Esophagus muscularis mucosa (tissue), 4 donors: ENCODE measurements around the gene ARRDC5. TPM values are rescaled to one million over a fixed set of nuclear protein-coding genes. Genes with fewer than 3 reads are reported as not detected.

ENCODE experiments used
- DNase-seq: peaks from one replicate; pipeline ENCODE4 v3.0.0-alpha.2; 2017; ENCODE audit errors: extremely low spot score
- H3K27ac ChIP-seq, 4 donors: fragments of 200-600 bp; sonication (generic); replicated peaks in 1 of 4; 1 replicate in 3 of 4; 2 replicates in 1 of 4; pipeline ENCODE4 v1.5.1; 2016 to 2019; ENCODE audit warnings: mild to moderate bottlenecking in 1 of 4
- H3K27me3 ChIP-seq, 4 donors: fragments of 200-600 bp; sonication (generic); one replicate each; pipeline versions ENCODE4 v1.5.1 to v1.6.0; 2016 to 2019
- H3K36me3 ChIP-seq, 4 donors: fragments of 200-600 bp; sonication (generic); one replicate each; pipeline ENCODE4 v1.5.1; 2016 to 2019
- H3K4me1 ChIP-seq, 4 donors: fragments of 200-600 bp; sonication (generic); one replicate each; pipeline ENCODE4 v1.5.1; 2016 to 2019
- H3K4me3 ChIP-seq, 4 donors: fragments of 200-600 bp; sonication (generic); 1 replicate in 2 of 4; 2 replicates in 2 of 4; pipeline ENCODE4 v1.5.1; 2016 to 2019; ENCODE audit warnings: mild to moderate bottlenecking in 4 of 4, moderate library complexity in 1 of 4
- H3K9me3 ChIP-seq, 4 donors: fragments of 200-600 bp; sonication (generic); 1 replicate in 3 of 4; 2 replicates in 1 of 4; pipeline ENCODE4 v1.5.1; 2016 to 2019
- CTCF ChIP-seq, 3 experiments: fragments of 200-600 bp in 2 of 3; fragments of 450-650 bp in 1 of 3; sonication (generic) in 2 of 3; IDR thresholded peaks; one replicate each; pipeline ENCODE4 v1.5.1; 2017 to 2019; ENCODE audit warnings: antibody characterized with exemption in 3 of 3, mild to moderate bottlenecking in 2 of 3, moderate library complexity in 1 of 3
- EP300 ChIP-seq: sonication (generic); formaldehyde crosslinking; IDR thresholded peaks from one replicate; pipeline ENCODE4 v1.6.1; 2017; ENCODE audit warnings: antibody characterized with exemption
- POLR2A ChIP-seq: fragments of 450-650 bp; IDR thresholded peaks from one replicate; pipeline ENCODE4 v1.6.1; 2017; ENCODE audit warnings: antibody characterized with exemption, moderate library complexity, mild to moderate bottlenecking, low read depth
- POLR2AphosphoS5 ChIP-seq, 2 donors: sonication (generic); formaldehyde crosslinking; IDR thresholded peaks; one replicate each; pipeline ENCODE4 v1.6.1; 2017; ENCODE audit warnings: antibody characterized with exemption in 2 of 2
- whole genome bisulfite sequencing: methylation state at CpG from one replicate; pipeline ENCODE4 v1.1.5; 2018; 5-methylcytosine and 5-hydroxymethylcytosine counted together
- intact Hi-C: fragments of 100-400 bp; cut with DNase I; formaldehyde crosslinking; loops from one replicate; pipeline ENCODE4 v1.15.1; 2023
- small RNA-seq, 3 donors: library from RNA; depleted of rRNA; stranded (forward); fragments of <200 nt; gene quantifications; one replicate each; pipeline ENCODE3, GENCODE V24; 2016
- total RNA-seq, 4 donors: library from RNA; depleted of rRNA; stranded (reverse); fragments of >200 nt; gene quantifications; one replicate each; pipeline versions ENCODE4 v1.1.0 to v1.2.1, GENCODE V29; 2016

Gene ARRDC5
- total RNA-seq, 4 donors from 2014 or later = 0.26 TPM; not detected in 3

DNA sequence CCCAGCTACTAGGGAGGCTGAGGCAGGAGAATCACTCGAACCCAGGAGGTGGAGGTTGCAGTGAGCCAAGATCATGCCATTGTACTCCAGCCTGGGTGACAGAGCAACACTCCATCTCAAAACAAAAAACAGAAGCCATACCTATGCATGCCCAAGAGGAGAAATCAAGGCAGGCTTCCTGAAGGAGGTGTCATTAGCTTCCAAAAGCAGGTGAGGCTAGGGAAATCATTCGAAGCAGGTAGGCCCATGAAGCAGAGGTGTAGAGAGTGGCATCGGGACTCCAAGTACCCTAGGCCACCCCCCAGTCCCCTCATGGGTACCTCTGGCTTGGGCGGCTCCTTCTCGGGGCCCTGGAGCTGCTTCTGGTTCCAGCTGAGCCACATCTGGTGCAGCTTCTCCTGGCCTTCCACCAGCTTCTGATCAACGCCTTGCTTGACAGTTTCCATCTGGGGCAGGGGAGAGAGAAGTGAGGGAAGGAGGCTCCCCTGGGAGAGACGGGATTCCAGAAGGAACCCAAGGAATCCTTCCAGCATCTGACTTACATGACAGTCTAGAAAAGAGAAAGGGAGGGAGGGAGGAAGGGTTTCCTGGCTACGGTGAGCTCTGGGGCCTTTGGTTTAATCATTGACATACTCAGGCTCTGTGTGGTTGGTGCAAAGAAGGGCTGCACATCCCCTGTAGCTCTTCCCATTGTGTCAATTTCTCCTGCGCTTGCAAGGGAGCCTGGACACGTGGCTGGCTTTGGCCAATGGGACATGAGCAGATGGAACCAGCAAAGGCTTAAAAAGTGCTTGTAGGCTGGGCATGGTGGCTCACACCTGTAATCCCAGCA, 58.1 kb downstream of the ARRDC5 start:
- H3K9me3 ChIP-seq = no peaks in the 10 kb centered on the region
- intact Hi-C loops = no loop called here
- WGBS = 82% methylated on average over 8 of the region's 10 CpGs
- no peak for DNase-seq
- no peak overlapping the region for H3K4me3 ChIP-seq
- peak overlapping the region; percentile 21 to 65 (median 64) for H3K27ac ChIP-seq
- TF ChIP-seq EP300 = no peak
- peak; percentile 45 to 57 for TF ChIP-seq POLR2AphosphoS5 (IDR thresholded peaks at IDR 0.05)
- no peaks in the 10 kb centered on the region for H3K27me3 ChIP-seq
- peaks cover 11 to 88% (median 65%) of the 10 kb centered on the region in 4 donors for H3K36me3 ChIP-seq
- H3K4me1 ChIP-seq = peaks cover 0 to 21% (median 20%) of the 10 kb centered on the region in 4 donors

- TF ChIP-seq POLR2A (no peak), EP300 (no peak), CTCF (IDR thresholded peaks at IDR 0.05) (no peak), POLR2AphosphoS5 (IDR thresholded peaks at IDR 0.05) (no peak)
- no peak overlapping the region for H3K4me3 ChIP-seq
- peaks cover 11 to 89% (median 67%) of the 10 kb centered on the region in 4 donors for H3K36me3 ChIP-seq
- peaks cover 0 to 21% (median 20%) of the 10 kb centered on the region in 4 donors for H3K4me1 ChIP-seq
- intact Hi-C loops = no loop called here
- peak overlapping the region in 1 of 4 donors; percentile 65 for H3K27ac ChIP-seq
- H3K27me3 ChIP-seq = no peaks in the 10 kb centered on the region
- 96% methylated on average over 6 of the region's 6 CpGs for WGBS
- no peaks in the 10 kb centered on the region for H3K9me3 ChIP-seq
- DNase-seq = no peak
Observed at GRCh38 chr19:4843647-4843965, 59.1 kb downstream of the ARRDC5 start.

Small RNA genes within 50 kb of the gene (small RNA-seq; reads per million reads assigned to genes)
- gene MIR4747 = 0 reads per million in 3 donors

Other genes with a start within 250 kb of the ARRDC5 start
- gene MYDGF, start 232.6 kb downstream of the ARRDC5 start, total RNA-seq = 10 to 100 TPM; 22.8 to 59.2 (median 42.8) TPM
- 100 to 1,000 TPM in 1 of 4 donors, 10 to 100 TPM in 3; 42.4 to 106 (median 56.0) TPM for gene DPP9, start 179.1 kb downstream of the ARRDC5 start, total RNA-seq
- gene FEM1A, start 111.2 kb downstream of the ARRDC5 start, total RNA-seq = 10 to 100 TPM; 16.2 to 22.8 (median 19.9) TPM
- 1 to 10 TPM; 7.5 to 8.3 (median 8.0) TPM for gene TICAM1, start 71.2 kb downstream of the ARRDC5 start, total RNA-seq
- 10 to 100 TPM; 15.4 to 69.0 (median 51.1) TPM for gene PLIN3, start 35.2 kb downstream of the ARRDC5 start, total RNA-seq
- 1 to 10 TPM in 1 of 4 donors, under 1 TPM in 3; 0.33 to 1.2 (median 0.64) TPM for gene UHRF1, start 6.6 kb upstream of the ARRDC5 start, total RNA-seq
- 10 to 100 TPM; 26.0 to 51.2 (median 34.2) TPM for gene KDM4B, start 66.2 kb upstream of the ARRDC5 start, total RNA-seq